Ectodermal cell (in vitro differentiated cells): ENCODE data around the gene RTN1.

Experiments
- H3K27ac ChIP-seq: 2 replicates; pipeline ENCODE4 v1.7.0; 2013; ENCODE audit warnings: mild to moderate bottlenecking, low read depth, low read length; ENCODE audit not compliant: insufficient read depth, poor library complexity, severe bottlenecking
- H3K27me3 ChIP-seq: 2 replicates; pipeline ENCODE4 v1.7.0; 2013; ENCODE audit warnings: mild to moderate bottlenecking, low read length; ENCODE audit not compliant: insufficient read depth, control insufficient read depth, poor library complexity, severe bottlenecking
- H3K36me3 ChIP-seq: one replicate; pipeline ENCODE4 v1.7.0; 2013; ENCODE audit warnings: low read length; ENCODE audit not compliant: control insufficient read depth, insufficient read depth
- H3K4me1 ChIP-seq: one replicate; pipeline ENCODE4 v1.7.0; 2013; ENCODE audit warnings: low read length; ENCODE audit not compliant: control insufficient read depth, insufficient read depth
- H3K4me3 ChIP-seq: 2 replicates; pipeline ENCODE4 v1.7.0; 2013; ENCODE audit warnings: low read depth, low read length, control low read depth; ENCODE audit not compliant: insufficient read depth
- H3K9me3 ChIP-seq: 2 replicates; pipeline ENCODE4 v1.7.0; 2013; ENCODE audit warnings: mild to moderate bottlenecking, low read length, moderate library complexity; ENCODE audit not compliant: control insufficient read depth
- WGBS, 2 experiments: methylation state at CpG; one replicate each; pipeline ENCODE4 v1.1.7; 2013; ENCODE audit warnings: missing lambda C conversion rate in 2 of 2; 5-methylcytosine and 5-hydroxymethylcytosine counted together

The RTN1 gene

DNA sequence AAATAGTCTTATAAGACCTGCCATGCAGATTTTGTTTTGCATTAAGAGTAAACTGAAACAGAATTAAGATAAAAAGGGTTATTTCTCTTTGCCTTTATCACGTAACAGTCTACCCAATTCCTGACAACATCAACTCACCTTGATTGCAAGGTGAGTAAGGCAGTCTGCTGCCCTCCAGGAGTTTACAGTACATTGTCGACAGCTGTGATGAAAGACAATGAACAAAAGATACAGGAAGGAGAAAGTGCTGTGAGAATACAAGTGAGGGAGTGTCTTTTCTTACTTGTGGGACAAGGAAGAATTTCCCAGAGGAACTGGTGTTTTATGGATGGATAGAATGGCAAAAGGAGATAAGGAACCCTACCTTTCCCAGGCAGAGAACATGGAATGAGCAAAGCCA is 101.0 kb downstream of the RTN1 start:
- Histone ChIP-seq H3K4me3 (no peak overlapping the region), H3K27ac (no peak overlapping the region), H3K9me3 (no peaks in the 10 kb centered on the region), H3K27me3 (no peaks in the 10 kb centered on the region), H3K36me3 (no peaks in the 10 kb centered on the region), H3K4me1 (no peaks in the 10 kb centered on the region)
- WGBS, 2 experiments: 72 to 81% methylated on average over 2 of the region's 2 CpGs

DNA sequence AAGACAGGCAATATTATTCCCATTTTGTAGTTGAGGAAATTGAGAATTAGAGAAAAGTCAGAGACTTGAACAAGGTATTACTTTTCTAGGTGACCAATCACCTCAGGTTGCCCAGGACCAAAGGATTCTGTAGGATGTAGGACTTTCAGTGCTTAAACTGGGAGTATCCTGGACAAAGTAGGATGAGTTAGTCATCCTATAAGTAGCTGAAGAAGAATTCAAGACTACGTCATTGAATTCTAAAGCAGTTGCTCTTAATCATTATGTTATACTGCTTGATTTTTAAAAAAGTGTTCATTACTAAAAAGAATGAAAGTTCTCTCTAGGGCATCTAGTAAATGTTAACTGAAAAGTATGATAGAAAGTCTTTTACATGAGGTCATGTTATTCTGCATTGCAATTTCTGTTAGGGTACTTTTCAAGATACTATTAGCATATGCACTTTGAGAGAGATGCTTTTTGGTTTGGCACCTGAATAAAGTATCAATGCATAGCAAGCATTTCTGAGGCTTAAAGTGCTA is 101.7 kb downstream of the RTN1 start:
- 100% methylated on average over 1 of the region's 1 CpG; no CpG with 5 or more reads in 1 of the 2 experiments for WGBS, 2 experiments
- Histone ChIP-seq H3K27ac (no peak overlapping the region), H3K27me3 (no peaks in the 10 kb centered on the region), H3K4me1 (no peaks in the 10 kb centered on the region), H3K36me3 (no peaks in the 10 kb centered on the region), H3K4me3 (no peak overlapping the region), H3K9me3 (no peaks in the 10 kb centered on the region)

DNA sequence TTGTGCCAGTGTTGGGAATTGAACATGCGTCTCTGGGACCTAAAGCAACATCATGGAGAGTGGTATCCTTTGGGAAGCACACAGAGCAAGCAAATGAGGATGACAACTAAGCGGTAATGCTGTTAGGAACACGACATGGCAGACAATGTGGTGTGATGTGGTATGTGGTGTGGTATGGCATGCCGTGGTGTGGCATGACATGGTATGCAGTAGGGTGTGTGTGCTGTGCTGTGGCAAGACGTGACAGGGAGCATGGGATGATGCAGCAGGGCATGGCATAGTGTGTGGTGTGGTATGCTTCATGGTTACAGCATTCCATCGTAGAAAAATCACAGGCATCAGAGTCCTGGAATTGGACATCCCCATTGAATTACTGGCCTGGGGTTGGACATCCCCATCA is 108.7 kb downstream of the RTN1 start:
- Histone ChIP-seq H3K36me3 (no peaks in the 10 kb centered on the region), H3K4me3 (no peak overlapping the region), H3K27me3 (no peaks in the 10 kb centered on the region), H3K27ac (no peak overlapping the region), H3K4me1 (no peaks in the 10 kb centered on the region), H3K9me3 (no peaks in the 10 kb centered on the region)
- WGBS, 2 experiments: 93 to 94% methylated on average over 6 of the region's 6 CpGs

DNA sequence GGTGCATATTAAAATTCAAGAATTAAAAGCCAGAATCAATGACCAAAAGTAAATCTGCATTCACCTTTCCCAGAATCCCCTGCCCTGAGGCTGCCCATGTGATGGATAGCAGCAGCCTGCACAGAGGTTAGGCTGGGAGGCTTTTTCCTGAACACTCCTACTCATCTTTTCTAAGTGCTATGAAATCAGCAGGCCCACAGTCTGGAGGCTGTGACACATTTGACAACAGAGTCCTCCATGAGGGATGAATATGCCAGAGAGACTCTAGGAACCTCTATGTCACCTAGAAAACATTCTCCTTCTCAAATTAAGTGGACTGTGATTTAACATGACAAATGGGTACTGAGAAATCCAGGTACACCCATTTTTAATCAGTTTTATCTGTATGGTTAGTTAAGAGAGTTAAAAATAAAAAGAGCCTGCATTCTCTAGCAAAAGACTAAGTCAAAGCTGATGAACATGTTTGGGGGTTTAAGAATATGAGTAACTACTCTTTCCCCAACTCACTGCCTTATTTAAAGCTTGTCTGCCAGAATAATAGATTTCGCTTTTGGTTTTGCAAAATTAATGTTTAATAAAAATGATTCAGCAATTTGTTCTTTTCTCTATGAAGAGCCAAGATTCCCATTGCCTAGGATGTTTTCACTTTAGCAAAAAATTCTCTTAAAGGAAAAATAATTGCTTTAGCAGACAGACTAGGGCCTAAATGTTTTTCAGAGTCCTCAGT is 115.0 kb downstream of the RTN1 start:
- no peaks in the 10 kb centered on the region for H3K36me3 ChIP-seq
- 100% methylated on average over 1 of the region's 1 CpG; no CpG with 5 or more reads in 1 of the 2 experiments for whole genome bisulfite sequencing, 2 experiments
- H3K4me3 ChIP-seq: no peak overlapping the region
- no peaks in the 10 kb centered on the region for H3K27me3 ChIP-seq
- no peaks in the 10 kb centered on the region for H3K4me1 ChIP-seq
- H3K27ac ChIP-seq: no peak overlapping the region
- no peaks in the 10 kb centered on the region for H3K9me3 ChIP-seq

DNA sequence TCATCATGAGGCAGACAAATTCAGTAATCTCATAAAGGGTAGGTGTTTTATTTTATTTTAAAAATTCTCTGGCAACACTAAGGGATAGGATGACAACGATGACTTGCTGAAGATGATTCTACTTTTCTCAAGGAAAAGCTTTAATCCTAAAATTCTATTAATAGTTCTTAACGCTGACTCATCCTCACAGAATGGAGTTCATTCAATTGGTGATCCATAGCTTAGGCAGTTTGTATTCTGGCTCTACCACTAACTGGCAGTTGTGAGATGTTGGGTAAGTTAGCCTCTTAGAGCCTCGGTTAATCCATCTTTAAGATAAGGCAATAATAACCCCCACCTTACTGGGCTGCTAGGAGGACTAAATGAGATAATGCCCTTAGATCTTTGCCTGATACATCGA is 116.3 kb downstream of the RTN1 start:
- no peaks in the 10 kb centered on the region for H3K9me3 ChIP-seq
- no peaks in the 10 kb centered on the region for H3K4me1 ChIP-seq
- H3K4me3 ChIP-seq: no peak overlapping the region
- H3K27me3 ChIP-seq: no peaks in the 10 kb centered on the region
- no peaks in the 10 kb centered on the region for H3K36me3 ChIP-seq
- 77 to 86% methylated on average over 3 to 4 of the region's 4 CpGs for WGBS, 2 experiments
- no peak overlapping the region for H3K27ac ChIP-seq

DNA sequence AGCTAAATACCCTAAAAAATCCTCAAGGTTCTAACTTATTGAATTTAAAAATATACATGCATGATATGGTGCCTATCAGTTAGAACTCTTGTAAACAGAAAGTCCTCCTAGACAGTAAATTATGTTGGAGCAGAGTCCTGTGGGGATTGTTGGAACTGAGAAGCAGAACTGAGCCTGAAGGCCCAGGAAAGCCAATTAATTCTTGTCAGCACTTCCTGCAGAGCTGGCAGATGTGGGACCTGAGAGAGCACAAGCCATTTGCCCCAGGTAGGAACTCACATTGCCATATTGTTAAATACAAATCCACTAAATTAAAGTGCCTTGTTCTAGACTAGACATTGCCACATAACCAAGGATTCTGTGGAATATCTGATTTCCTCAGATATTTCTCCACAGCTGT is 117.1 kb downstream of the RTN1 start:
- Histone ChIP-seq H3K27ac (no peak overlapping the region), H3K9me3 (no peaks in the 10 kb centered on the region), H3K4me3 (no peak overlapping the region), H3K4me1 (no peaks in the 10 kb centered on the region), H3K36me3 (no peaks in the 10 kb centered on the region), H3K27me3 (no peaks in the 10 kb centered on the region)

DNA sequence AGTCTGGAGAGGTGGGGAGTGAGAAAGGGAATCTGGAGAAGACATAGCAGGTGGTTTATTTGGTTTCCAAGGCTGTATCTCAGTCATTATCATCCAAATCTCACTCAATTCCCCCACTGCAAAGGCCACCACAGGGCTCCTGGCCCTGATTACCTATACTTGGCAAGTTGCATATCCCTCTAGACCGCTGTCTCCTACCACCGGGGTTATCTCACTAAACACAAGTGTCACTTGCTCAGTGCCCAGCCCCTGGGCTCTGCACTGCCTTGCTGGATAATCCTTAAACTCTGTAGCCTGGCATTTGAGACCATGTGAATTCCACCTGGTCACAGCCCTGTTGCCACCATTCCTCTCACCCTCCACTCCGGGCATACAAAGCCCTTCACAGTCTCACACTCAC is 119.0 kb downstream of the RTN1 start:
- Histone ChIP-seq H3K4me1 (no peaks in the 10 kb centered on the region), H3K36me3 (no peaks in the 10 kb centered on the region), H3K27me3 (no peaks in the 10 kb centered on the region), H3K9me3 (no peaks in the 10 kb centered on the region), H3K27ac (no peak overlapping the region), H3K4me3 (no peak overlapping the region)
- WGBS, 2 experiments: 94 to 96% methylated on average over 3 of the region's 3 CpGs

DNA sequence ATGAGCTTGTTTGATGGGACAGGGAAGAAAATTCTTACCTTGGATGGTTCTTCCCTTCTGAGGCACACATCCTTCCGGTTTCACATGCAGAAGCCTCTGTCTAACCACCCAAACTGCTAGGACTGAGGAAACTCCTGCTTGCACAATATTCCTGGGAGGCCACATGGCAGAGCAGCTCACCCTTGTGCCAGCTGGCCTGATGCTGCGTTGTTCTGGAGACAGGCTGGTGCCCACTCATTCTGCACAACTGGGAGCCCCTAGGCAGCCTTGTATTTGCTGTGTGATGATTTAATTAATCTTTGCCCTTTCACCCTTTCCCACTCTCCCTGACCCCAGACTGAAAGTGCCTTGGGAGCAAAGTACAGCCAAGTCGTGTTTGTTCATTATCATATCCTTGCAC is 130.8 kb downstream of the RTN1 start:
- Histone ChIP-seq H3K27me3 (no peaks in the 10 kb centered on the region), H3K4me3 (no peak overlapping the region), H3K9me3 (no peaks in the 10 kb centered on the region), H3K36me3 (no peaks in the 10 kb centered on the region), H3K4me1 (no peaks in the 10 kb centered on the region), H3K27ac (no peak overlapping the region)
- WGBS, 2 experiments: 90 to 92% methylated on average over 3 of the region's 3 CpGs

DNA sequence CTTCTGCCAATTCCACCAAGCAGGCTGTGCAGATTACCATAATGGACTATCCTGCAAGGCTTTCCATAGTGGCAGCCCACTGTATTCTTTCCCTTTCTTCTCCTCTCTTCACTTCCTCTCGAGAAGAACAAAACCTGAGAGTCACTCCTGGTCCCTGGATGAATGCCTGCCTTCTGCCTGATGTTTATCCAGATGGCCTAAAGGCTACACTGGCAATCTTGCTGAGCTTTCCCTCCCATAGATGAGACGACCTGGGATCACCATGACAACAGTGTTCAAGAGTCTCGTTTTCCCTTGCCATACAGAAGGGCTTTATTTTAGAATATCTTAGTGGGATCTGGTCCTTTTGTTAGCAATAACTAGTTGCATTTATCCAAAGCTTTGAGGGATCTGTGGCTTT is 142.3 kb downstream of the RTN1 start:
- no peaks in the 10 kb centered on the region for H3K9me3 ChIP-seq
- no peak overlapping the region for H3K4me3 ChIP-seq
- no peaks in the 10 kb centered on the region for H3K36me3 ChIP-seq
- H3K27me3 ChIP-seq: no peaks in the 10 kb centered on the region
- H3K27ac ChIP-seq: no peak overlapping the region
- H3K4me1 ChIP-seq: no peaks in the 10 kb centered on the region
- WGBS, 2 experiments: 61 to 63% methylated on average over 3 of the region's 3 CpGs

DNA sequence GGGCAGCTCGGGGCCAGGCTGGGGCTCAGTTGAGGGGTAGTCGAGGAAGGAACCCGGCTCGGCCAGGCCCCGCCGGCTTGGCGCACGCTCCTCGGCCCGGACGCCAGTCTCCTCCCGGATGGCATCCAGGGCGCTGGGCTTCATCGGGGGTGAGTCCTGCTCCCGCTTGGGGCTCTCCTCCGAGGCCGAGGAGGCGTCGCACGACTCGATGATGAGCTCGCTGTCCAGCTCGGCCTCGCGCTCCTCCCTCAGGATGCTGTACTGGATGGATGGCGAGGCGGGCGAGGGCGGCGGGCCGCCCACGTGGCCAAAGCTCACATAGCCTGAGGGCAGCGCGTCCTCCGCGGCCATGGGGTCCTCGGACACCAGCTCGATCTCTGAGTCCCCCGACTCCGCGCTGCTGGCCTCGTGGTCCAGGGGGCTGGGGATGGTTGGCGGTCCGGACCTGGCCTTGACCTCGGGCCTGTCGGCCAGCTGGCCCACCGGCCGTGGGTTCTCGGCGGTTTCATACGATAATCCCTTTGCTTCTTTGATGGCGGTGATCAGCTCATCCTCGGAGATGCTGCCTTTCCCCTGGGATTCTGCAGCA is 143.4 kb downstream of the RTN1 start:
- Histone ChIP-seq H3K9me3 (no peaks in the 10 kb centered on the region), H3K27me3 (no peaks in the 10 kb centered on the region), H3K27ac (no peak overlapping the region), H3K4me1 (no peaks in the 10 kb centered on the region), H3K4me3 (no peak overlapping the region), H3K36me3 (no peaks in the 10 kb centered on the region)
- 97% methylated on average over 53 of the region's 53 CpGs for WGBS, 2 experiments
